ENCODE results near the gene RPS21.

Gene RPS21

DNA sequence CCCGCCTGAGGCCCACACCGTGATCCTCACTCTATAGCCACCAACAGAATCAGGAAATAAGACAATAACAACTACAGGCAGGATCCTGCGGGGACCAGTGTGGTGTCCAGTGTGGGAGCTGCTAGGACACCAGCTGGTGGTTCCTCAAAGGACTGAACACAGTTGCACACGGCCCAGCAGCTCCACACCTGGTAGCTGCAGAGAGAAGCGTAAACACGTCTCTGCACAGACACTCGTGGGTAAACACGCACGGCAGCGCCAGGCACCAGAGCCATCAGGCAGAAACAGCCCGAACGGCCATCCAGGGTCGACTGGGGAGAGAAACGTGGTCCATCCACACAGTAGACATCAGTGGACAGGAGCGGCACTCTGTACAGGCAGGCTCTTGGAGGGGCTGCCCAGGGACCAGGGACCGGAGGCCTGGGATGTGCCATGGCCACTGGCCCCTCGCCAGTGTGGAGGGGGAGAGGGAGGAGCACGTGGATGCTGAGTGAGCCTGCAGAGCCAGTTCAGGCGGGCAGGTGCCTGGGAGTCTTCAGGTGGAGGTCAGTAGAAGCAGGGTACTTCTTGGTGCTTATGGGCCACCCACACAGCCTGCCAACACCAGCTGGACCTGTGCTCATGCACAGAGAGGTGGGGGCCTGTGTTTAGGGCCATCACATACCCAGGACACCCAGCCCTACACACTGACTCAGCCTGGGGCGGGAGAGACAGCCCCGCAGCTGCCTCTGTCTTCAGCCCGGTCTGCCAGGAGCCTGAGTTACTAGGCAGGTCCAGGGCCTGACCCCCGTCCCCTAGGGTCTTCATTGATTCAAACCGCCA lies 12.4 kb upstream of the RPS21 start:
- TF ChIP-seq, protein P1, sequence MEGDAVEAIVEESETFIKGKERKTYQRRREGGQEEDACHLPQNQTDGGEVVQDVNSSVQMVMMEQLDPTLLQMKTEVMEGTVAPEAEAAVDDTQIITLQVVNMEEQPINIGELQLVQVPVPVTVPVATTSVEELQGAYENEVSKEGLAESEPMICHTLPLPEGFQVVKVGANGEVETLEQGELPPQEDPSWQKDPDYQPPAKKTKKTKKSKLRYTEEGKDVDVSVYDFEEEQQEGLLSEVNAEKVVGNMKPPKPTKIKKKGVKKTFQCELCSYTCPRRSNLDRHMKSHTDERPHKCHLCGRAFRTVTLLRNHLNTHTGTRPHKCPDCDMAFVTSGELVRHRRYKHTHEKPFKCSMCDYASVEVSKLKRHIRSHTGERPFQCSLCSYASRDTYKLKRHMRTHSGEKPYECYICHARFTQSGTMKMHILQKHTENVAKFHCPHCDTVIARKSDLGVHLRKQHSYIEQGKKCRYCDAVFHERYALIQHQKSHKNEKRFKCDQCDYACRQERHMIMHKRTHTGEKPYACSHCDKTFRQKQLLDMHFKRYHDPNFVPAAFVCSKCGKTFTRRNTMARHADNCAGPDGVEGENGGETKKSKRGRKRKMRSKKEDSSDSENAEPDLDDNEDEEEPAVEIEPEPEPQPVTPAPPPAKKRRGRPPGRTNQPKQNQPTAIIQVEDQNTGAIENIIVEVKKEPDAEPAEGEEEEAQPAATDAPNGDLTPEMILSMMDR (IDR thresholded peaks at IDR 0.05), result no peak

DNA sequence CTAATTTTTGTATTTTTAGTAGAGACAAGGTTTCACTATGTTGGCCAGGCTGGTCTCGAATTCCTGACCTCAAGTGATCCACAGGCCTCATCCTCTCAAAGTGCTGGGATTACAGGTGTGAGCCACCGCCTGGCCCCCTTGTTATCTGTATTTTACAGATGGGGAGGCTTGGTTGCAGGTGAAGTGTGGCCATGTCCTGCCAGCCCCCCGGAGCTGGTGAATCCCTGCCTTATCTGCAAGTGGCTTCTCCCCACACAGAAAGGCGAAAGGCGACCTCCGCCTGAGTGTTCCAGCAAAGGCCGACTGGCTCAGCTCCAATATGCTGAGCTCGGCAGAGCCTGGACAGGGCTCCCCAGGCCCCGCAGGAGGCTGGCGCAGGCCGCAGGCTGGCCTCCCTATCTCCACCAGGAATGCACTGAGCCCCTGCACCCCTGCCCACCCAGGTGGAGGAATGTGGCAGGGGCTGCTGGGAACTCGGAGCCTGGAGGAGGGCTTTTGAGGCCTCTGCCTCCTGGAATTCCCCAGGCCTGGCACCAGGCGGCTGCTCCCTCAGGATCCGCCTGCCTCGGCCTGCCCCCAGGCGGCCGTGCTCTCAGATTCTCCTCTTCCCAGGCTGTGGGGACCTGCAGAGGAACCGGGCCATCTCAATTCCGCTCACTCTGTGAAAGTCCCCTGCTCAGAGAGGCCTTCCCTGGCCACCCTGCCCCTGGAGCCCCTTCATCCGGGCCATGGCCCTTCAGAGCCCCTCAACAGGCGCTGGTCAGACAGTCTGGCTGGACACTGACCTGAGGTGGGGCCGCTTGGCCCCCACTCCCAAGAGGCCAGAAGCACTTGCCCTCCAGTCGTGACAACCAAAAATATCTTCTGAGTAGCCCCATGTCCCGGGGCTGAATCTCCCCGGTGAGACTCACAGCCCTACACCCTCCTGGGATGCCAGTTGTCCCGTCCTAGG lies 10.5 kb upstream of the RPS21 start:
- TF ChIP-seq, protein P1 (IDR thresholded peaks at IDR 0.05), result no peak

DNA sequence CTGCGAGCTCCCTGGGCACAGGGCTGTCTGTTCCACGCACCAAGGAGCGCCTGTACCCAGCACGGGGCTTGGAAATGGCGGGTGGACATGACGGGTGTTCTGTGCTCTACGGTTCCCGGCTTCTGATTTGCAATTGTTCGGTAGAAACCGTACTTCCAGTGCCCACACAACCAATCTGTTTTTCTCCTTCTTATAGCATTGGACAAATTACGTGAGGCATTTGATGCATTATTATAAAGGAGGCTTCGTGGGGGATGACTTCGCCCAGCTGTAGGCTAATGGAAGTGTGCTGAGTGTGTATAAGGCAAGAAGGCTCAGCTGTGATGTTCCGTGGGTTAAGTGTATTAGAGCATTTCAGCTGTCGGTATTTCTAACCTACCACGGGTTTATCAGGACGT lies 9.8 kb upstream of the RPS21 start:
- TF ChIP-seq, protein P1 (IDR thresholded peaks at IDR 0.05), result no peak

DNA sequence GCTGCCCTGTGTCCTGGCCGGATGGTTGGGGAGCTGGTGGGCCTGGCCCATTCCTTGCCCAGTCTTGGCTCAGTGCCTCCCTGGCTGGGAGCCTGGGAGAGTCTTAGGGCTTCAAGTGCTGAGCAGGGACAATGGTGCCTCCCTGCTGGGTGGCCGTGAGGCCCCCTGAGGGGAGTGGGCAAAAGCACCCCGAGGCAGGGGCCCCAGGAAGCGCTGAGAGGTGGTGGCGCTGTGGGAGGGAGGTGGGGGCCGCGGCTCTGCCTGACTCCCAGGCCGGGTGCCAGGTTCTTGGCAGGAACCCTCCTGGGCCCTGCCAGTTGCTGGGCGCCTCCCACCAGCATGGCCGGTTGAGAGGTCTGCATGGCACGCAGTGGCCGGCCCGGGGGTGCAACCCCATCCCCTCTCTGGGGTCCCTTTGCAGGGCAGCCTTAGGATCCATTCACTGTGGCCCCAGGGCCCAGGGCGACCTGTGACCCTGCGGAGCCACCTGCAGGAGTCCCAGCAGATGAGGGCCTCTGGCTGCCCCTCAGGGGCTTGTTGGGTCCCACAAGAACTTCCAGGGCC lies 9.2 kb upstream of the RPS21 start:
- TF ChIP-seq, protein P1 (IDR thresholded peaks at IDR 0.05), result no peak

DNA sequence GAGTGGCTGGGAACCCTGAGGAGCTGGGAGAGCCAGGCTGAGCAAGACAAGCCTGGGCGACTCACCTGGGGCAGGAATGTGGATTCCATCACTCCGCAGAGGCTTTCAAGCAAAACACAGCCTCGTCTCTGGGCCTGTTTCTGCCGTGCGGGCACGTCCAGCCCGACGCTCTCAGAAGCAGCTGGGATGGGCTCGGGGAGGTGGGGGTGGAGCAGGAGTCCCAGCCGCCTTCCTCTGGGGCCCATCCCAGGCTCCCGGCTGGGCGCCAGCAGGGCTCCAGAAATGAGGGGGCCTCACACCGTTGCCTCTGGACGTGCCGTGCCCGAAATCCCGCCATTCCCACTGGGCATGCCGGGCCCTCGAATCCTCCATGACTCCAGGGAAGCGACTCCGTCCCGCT lies 8.7 kb upstream of the RPS21 start:
- TF ChIP-seq, protein P1 (IDR thresholded peaks at IDR 0.05), result no peak

DNA sequence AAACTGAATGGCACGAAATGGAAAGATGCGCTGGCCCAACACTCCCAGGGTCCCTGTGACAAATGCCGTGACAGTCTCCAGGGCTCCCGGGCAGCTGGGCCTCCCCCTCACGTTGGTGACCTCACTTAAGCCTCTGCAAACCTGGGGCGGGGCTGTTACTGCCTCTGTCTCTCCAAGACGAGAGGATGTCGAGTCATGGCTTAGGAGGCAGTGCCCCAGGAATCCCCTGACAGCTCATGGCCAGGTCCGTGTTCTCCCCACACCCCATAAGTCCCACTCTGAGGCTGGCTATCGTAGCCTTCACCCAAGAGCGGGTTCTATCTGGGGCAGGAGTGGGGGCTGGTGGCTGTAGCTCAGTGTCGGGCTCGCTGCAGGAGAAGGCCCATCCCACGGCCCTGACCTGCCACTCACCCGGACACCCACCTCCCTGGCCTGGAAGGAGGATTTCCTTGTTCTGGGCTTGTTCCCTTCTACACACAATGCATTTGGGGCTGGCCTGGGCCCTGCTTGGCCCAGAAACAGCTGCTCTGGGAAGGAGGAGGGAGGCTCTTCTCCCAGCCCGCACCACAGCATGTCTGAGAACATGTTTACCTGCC lies 5.6 kb upstream of the RPS21 start:
- TF ChIP-seq, protein P1 (IDR thresholded peaks at IDR 0.05), result no peak

DNA sequence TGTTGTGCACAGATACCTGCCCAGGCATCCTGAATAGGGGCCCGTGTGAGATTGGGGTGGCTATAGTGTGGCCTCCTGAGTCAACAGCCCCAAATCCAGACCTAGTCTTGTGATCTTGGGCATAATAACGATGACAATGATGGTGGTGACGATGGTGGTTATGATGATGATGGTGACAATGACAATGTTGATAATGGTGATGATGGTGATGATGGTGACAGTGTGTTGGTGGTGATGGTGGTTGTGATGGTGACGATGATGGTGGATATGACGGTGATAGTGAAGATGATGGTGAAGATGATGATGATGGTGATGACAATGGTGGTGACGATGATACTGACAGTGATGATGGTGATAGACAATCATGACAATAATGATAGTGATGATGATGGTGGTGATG lies 5.1 kb upstream of the RPS21 start:
- TF ChIP-seq, protein P1 (IDR thresholded peaks at IDR 0.05), result no peak
